ENCODE data around the gene ST6GALNAC2.

- TF ChIP-seq EZH2phosphoT487 (IDR thresholded peaks at IDR 0.05; ENCODE audit: insufficient read depth, low read depth) (no peak), EZH2 (IDR thresholded peaks at IDR 0.05; ENCODE audit: insufficient read depth, poor library complexity, severe bottlenecking) (no peak)
Measured at GRCh38 chr17:76544546-76545365, 40.9 kb downstream of the ST6GALNAC2 start.
